Measurements from ENCODE around the gene ARID3A. TPM values are rescaled to one million over a fixed set of nuclear protein-coding genes. Genes with fewer than 3 reads are reported as not detected.

Gene ARID3A
- total and polyA plus RNA-seq, 2 of the 8 experiments (the other 6 are each of a cell fraction or from before 2014, with no cell fraction given): 40.5 to 77.4 TPM

GRCh38 chr19:939439-939838, 13.6 kb downstream of the ARID3A start:
- no peaks in the 10 kb centered on the region for H3K9me3 ChIP-seq (ENCODE audit: insufficient read depth in 2 of 2, low read depth in 1 of 2, low read length in 1 of 2)
- POLR2A ChIA-PET (ENCODE audit: partially characterized antibody): interaction anchor here (1.1 to 2.9 kb wide), 5 partner anchors 9 to 45 kb away, joined by 3 to 8 read pairs (median 4); partner anchors contain the start of gene WDR18

More at GRCh38 chr19:939439-939838, 13.6 kb downstream of the ARID3A start:
- Histone ChIP-seq H3K23ac (ENCODE audit: insufficient read length) (no peak overlapping the region), H4K20me1 (replicated peaks in 1 of 2; ENCODE audit: control insufficient read depth in 1 of 2, insufficient read depth in 2 of 2, low read length in 2 of 2) (peaks cover 7 to 41% of the 10 kb centered on the region in 2 experiments), H3K14ac (ENCODE audit: insufficient read length) (no peak overlapping the region), H3K4me1 (replicated peaks in 1 of 4; ENCODE audit: control insufficient read depth in 3 of 4, insufficient read depth in 4 of 4, low read length in 3 of 4) (no peaks in the 10 kb centered on the region), H3K4me3 (ENCODE audit: extremely low read depth in 1 of 4, insufficient read depth in 2 of 4, low read depth in 3 of 4, low read length in 4 of 4) (no peak overlapping the region), H3K56ac (replicated peaks; ENCODE audit: insufficient read length, low read depth, low read length) (no peak overlapping the region), H3K4me2 (ENCODE audit: insufficient read depth in 1 of 2, low read depth in 2 of 2, low read length in 2 of 2) (no peak overlapping the region), H2BK120ac (replicated peaks; ENCODE audit: low read depth, low read length) (no peak overlapping the region), H2BK15ac (ENCODE audit: low read length) (no peak overlapping the region), H3K79me2 (ENCODE audit: control insufficient read depth in 1 of 2, insufficient read depth in 2 of 2, low read length in 2 of 2) (peaks cover 5 to 67% of the 10 kb centered on the region in 2 experiments), H3K36me3 (ENCODE audit: control insufficient read depth in 2 of 4, insufficient read depth in 4 of 4, low read length in 3 of 4) (peaks cover 3 to 13% (median 5%) of the 10 kb centered on the region in 4 experiments; a peak in 7 of 8 replicates), H2AFZ (ENCODE audit: low read length) (no peak overlapping the region), H2AK5ac (ENCODE audit: low read depth, low read length) (no peak overlapping the region), H4K5ac (ENCODE audit: insufficient read length, low read depth, low read length) (no peak overlapping the region), H2BK20ac (ENCODE audit: low read length) (no peak overlapping the region), H4K91ac (replicated peaks; ENCODE audit: insufficient read length, low read length) (no peak overlapping the region), H3K27me3 (replicated peaks in 1 of 4; ENCODE audit: control insufficient read depth in 3 of 4, extremely low read depth in 1 of 4, insufficient read depth in 3 of 4, low read length in 3 of 4) (no peaks in the 10 kb centered on the region), H4K8ac (ENCODE audit: extremely low read depth, insufficient read depth, low read length) (no peak overlapping the region), H3K18ac (ENCODE audit: extremely low read depth, low read length) (no peak overlapping the region), H3K27ac (ENCODE audit: low read depth, low read length) (no peak overlapping the region; the same call in 1 of the 2 replicates), H2BK12ac (ENCODE audit: low read depth, low read length) (no peak overlapping the region), H3K79me1 (ENCODE audit: low read depth, low read length) (peaks cover 16% of the 10 kb centered on the region), H2BK5ac (ENCODE audit: low read depth, low read length) (peak overlapping the region; percentile 56; the same call in 1 of the 2 replicates), H3K23me2 (ENCODE audit: low read depth, low read length) (no peaks in the 10 kb centered on the region), H3K4ac (replicated peaks; ENCODE audit: insufficient read length, low read depth, low read length) (no peak overlapping the region), H3K9ac (replicated peaks in 1 of 4; ENCODE audit: extremely low read depth in 1 of 4, low read depth in 3 of 4, low read length in 3 of 4) (no peak overlapping the region)
- CTCF ChIA-PET (ENCODE audit: partially characterized antibody): interaction anchor here (0.6 to 2.5 kb wide), 4 partner anchors 8 to 1974 kb away, joined by 3 to 15 read pairs (median 5); no protein-coding TSS in a partner anchor
- DNase-seq (ENCODE audit: low read depth in 1 of 2, low spot score in 2 of 2) (no peak), FAIRE-seq (no peak)
- 94% methylated on average over 22 of the region's 22 CpGs; no CpG with 5 or more reads in 1 of the 2 experiments for WGBS, 2 experiments (ENCODE audit: extremely low coverage in 1 of 2, insufficient coverage in 1 of 2, insufficient read length in 1 of 2, insufficient replicate concordance in 2 of 2, low coverage in 1 of 2, low lambda C conversion rate in 2 of 2, missing lambda C conversion rate in 1 of 2)
- TF ChIP-seq HDAC2 (IDR thresholded peaks at IDR 0.05; ENCODE audit: borderline replicate concordance in 1 of 2, low read depth in 2 of 2, low read length in 2 of 2) (no peak), SP2 (IDR thresholded peaks at IDR 0.05; ENCODE audit: low read length) (no peak), TCF12 (IDR thresholded peaks at IDR 0.05; ENCODE audit: low read depth, low read length) (no peak), KDM4A (IDR thresholded peaks at IDR 0.05; ENCODE audit: low read depth, low read length, severe bottlenecking) (no peak), CHD2 (IDR thresholded peaks at IDR 0.05; ENCODE audit: low read length) (no peak)
